Activated CD4-positive, alpha-beta T cell treated with anti-CD3 and anti-CD28 coated beads, Interleukin-2, amount 10 ng/mL, durations not matched to agents 7 days and 5 days (primary cell): ENCODE measurements around the gene TRDMT1. TPM values are rescaled to one million over a fixed set of nuclear protein-coding genes. Genes with fewer than 3 reads are reported as not detected.

ENCODE experiments used
- total RNA-seq, 2 experiments: library from RNA; stranded (reverse); gene quantifications; one replicate each; pipeline ENCODE4 v1.2.3, GENCODE V29; 2021

The TRDMT1 gene
- total RNA-seq, 2 experiments from 2014 or later: 14.1 to 17.2 TPM

Other genes with a start within 250 kb of the TRDMT1 start
- gene CUBN, start 71.9 kb downstream of the TRDMT1 start, total RNA-seq: 1 to 10 TPM; 2.4 to 2.5 TPM
- gene VIM, start 26.6 kb upstream of the TRDMT1 start, total RNA-seq: 1,000 to 10,000 TPM; 2,713 to 2,904 TPM